ENCODE measurements around the gene CRIP2.

The CRIP2 gene

GRCh38 chr14:105483300-105484068 is 8.9 kb downstream of the CRIP2 start:
- no peak for DNase-seq (ENCODE audit: low read depth)
- in situ Hi-C loops (cut with HindIII; ENCODE audit: low sequenced_read_pairs): no loop called here
- TF ChIP-seq CTCF (IDR thresholded peaks at IDR 0.05; ENCODE audit: low read depth, low read length, missing control alignments): no peak
- H3K4me3 ChIP-seq (ENCODE audit: low read depth, low read length): no peak overlapping the region

- no peak overlapping the region for H3K4me3 ChIP-seq (ENCODE audit: low read depth, low read length)
- no peak for DNase-seq (ENCODE audit: low read depth)
- no peak for TF ChIP-seq CTCF (IDR thresholded peaks at IDR 0.05; ENCODE audit: low read depth, low read length, missing control alignments)
- in situ Hi-C loops (cut with HindIII; ENCODE audit: low sequenced_read_pairs): no loop called here
These were observed 9.7 kb downstream of the CRIP2 start for GRCh38 chr14:105484069-105484996.

- no peak for DNase-seq (ENCODE audit: low read depth)
- in situ Hi-C loops (cut with HindIII; ENCODE audit: low sequenced_read_pairs): no loop called here
- no peak overlapping the region for H3K4me3 ChIP-seq (ENCODE audit: low read depth, low read length)
- TF ChIP-seq CTCF (IDR thresholded peaks at IDR 0.05; ENCODE audit: low read depth, low read length, missing control alignments): no peak
These were observed 10.4 kb downstream of the CRIP2 start for GRCh38 chr14:105484997-105485393.

- H3K4me3 ChIP-seq (ENCODE audit: low read depth, low read length): no peak overlapping the region
- in situ Hi-C loops (cut with HindIII; ENCODE audit: low sequenced_read_pairs): no loop called here
- no peak for DNase-seq (ENCODE audit: low read depth)
- peak; percentile 44 for TF ChIP-seq CTCF (IDR thresholded peaks at IDR 0.05; ENCODE audit: low read depth, low read length, missing control alignments)
These were observed 11.1 kb downstream of the CRIP2 start for GRCh38 chr14:105485739-105486162.

- TF ChIP-seq CTCF (IDR thresholded peaks at IDR 0.05; ENCODE audit: low read depth, low read length, missing control alignments): no peak
- H3K4me3 ChIP-seq (ENCODE audit: low read depth, low read length): no peak within 1 kb of the TSS
- in situ Hi-C loops (cut with HindIII; ENCODE audit: low sequenced_read_pairs): no loop called here
- no peak for DNase-seq (ENCODE audit: low read depth)
These were observed 11.7 kb downstream of the CRIP2 start, which contains the start of gene CRIP1 for GRCh38 chr14:105486163-105486973. TSS of gene CRIP1 (plus strand) at chr14:105486886. CDS start at chr14:105487260, 374 bp downstream.

- in situ Hi-C loops (cut with HindIII; ENCODE audit: low sequenced_read_pairs): no loop called here
- no peak overlapping the region for H3K4me3 ChIP-seq (ENCODE audit: low read depth, low read length)
- TF ChIP-seq CTCF (IDR thresholded peaks at IDR 0.05; ENCODE audit: low read depth, low read length, missing control alignments): no peak
- DNase-seq (ENCODE audit: low read depth): no peak
These were observed 12.4 kb downstream of the CRIP2 start for GRCh38 chr14:105486974-105487448.
